Endothelial cell of umbilical vein (primary cell): ENCODE data around the gene SECTM1. TPM values are rescaled to one million over a fixed set of nuclear protein-coding genes. Genes with fewer than 3 reads are reported as not detected.

Experiments
- BruUV-seq: library from RNA; stranded (reverse); fragments of 400-500 nt; replicated peaks from 2 replicates; lab custom pipeline; 2021; lab: Mats Ljungman, UMichigan
- CTCF ChIA-PET: fragments of 300-600, 350-600 bp; sonication (Branson Sonifier 250); formaldehyde crosslinking; loops from one replicate; lab custom pipeline; 2021; ENCODE audit warnings: antibody characterized with exemption, inconsistent platforms; lab: Charles Lee
- POLR2A ChIA-PET: fragments of 300-600, 350-600 bp; sonication (Branson Sonifier 250); formaldehyde crosslinking; loops from one replicate; lab custom pipeline; 2021; ENCODE audit warnings: antibody characterized with exemption, inconsistent platforms; lab: Charles Lee
- DNase-seq: peaks from one replicate; pipeline ENCODE4 v3.0.0-alpha.2; 2011; ENCODE audit warnings: low read depth, low spot score
- FAIRE-seq: peaks from 2 replicates; lab custom pipeline; 2011; peaks lifted over from hg19 to GRCh38; lab: Jason Lieb, UNC
- H2AFZ ChIP-seq: 2 replicates; pipeline ENCODE4 v1.6.0; 2012; ENCODE audit warnings: low read depth, low read length, control low read depth, inconsistent platforms
- H3K27ac ChIP-seq: 2 replicates; pipeline ENCODE4 v1.5.1; 2011; ENCODE audit warnings: low read depth, mild to moderate bottlenecking, control low read depth, low read length, moderate library complexity; ENCODE audit not compliant: insufficient read depth
- H3K27me3 ChIP-seq, 2 experiments: 2 replicates each; pipeline versions ENCODE4 v1.6.0 to v1.6.1; 2011; ENCODE audit warnings: low read length in 2 of 2, mixed read lengths in 1 of 2; ENCODE audit not compliant: control insufficient read depth in 2 of 2, insufficient read depth in 2 of 2
- H3K36me3 ChIP-seq, 2 experiments: 2 replicates in 1 of 2; 3 replicates in 1 of 2; pipeline ENCODE4 v1.5.1; 2011; ENCODE audit warnings: low read length in 2 of 2, mild to moderate bottlenecking in 1 of 2, moderate library complexity in 1 of 2; ENCODE audit not compliant: control insufficient read depth in 2 of 2, insufficient read depth in 2 of 2; ENCODE audit errors: extremely low read depth in 1 of 2
- H3K4me1 ChIP-seq: 3 replicates; pipeline ENCODE4 v1.5.1; 2011; ENCODE audit warnings: mild to moderate bottlenecking, low read length; ENCODE audit not compliant: control insufficient read depth, insufficient read depth; ENCODE audit errors: extremely low read depth
- H3K4me2 ChIP-seq: 2 replicates; pipeline ENCODE4 v1.6.1; 2011; ENCODE audit warnings: low read length, control low read depth, mixed read lengths; ENCODE audit not compliant: insufficient read depth
- H3K4me3 ChIP-seq, 3 experiments: fragments of 200-600 bp in 1 of 3; sonication (generic), shearing (Covaris generic) in 1 of 3; replicated peaks in 1 of 3; 2 replicates each; pipeline ENCODE4 v1.5.1; 2011 to 2016; ENCODE audit warnings: control low read depth in 3 of 3, low read length in 3 of 3, mild to moderate bottlenecking in 2 of 3, inconsistent platforms in 1 of 3, low read depth in 1 of 3, moderate library complexity in 1 of 3; ENCODE audit not compliant: insufficient read depth in 1 of 3
- H3K79me2 ChIP-seq: 2 replicates; pipeline ENCODE4 v1.6.0; 2012; ENCODE audit warnings: low read length, inconsistent platforms; ENCODE audit not compliant: control insufficient read depth, insufficient read depth
- H3K9ac ChIP-seq: replicated peaks from 2 replicates; pipeline ENCODE3; 2011; ENCODE audit warnings: low read length, control low read depth; ENCODE audit not compliant: insufficient read depth; ENCODE audit errors: extremely low read depth
- H3K9me1 ChIP-seq: replicated peaks from 3 replicates; pipeline ENCODE4 v1.6.0; 2011; ENCODE audit warnings: mild to moderate bottlenecking, low read length; ENCODE audit not compliant: control insufficient read depth, insufficient read depth; ENCODE audit errors: extremely low read depth
- H3K9me3 ChIP-seq: replicated peaks from 2 replicates; pipeline ENCODE4 v1.5.1; 2012; ENCODE audit warnings: low read length, inconsistent platforms; ENCODE audit not compliant: control insufficient read depth, insufficient read depth
- H4K20me1 ChIP-seq: replicated peaks from 2 replicates; pipeline ENCODE3; 2011; ENCODE audit warnings: mild to moderate bottlenecking, low read length; ENCODE audit not compliant: control insufficient read depth, insufficient read depth; ENCODE audit errors: extremely low read depth
- EZH2 ChIP-seq: IDR thresholded peaks from 2 replicates; pipeline ENCODE4 v1.6.1; 2012; ENCODE audit warnings: borderline replicate concordance, low read depth, mild to moderate bottlenecking, moderate library complexity, low read length, inconsistent platforms; ENCODE audit not compliant: severe bottlenecking
- FOS ChIP-seq: IDR thresholded peaks from 2 replicates; pipeline ENCODE4 v1.6.1; 2011; ENCODE audit warnings: mild to moderate bottlenecking, low read length, moderate library complexity, borderline replicate concordance; ENCODE audit not compliant: insufficient read depth
- GATA2 ChIP-seq: IDR thresholded peaks from 2 replicates; pipeline ENCODE4 v1.7.0; 2011; ENCODE audit warnings: low read depth, mild to moderate bottlenecking, moderate library complexity, mixed read lengths, low read length; ENCODE audit not compliant: insufficient read length, insufficient read depth
- JUN ChIP-seq: IDR thresholded peaks from 2 replicates; pipeline ENCODE4 v1.6.1; 2011; ENCODE audit warnings: borderline replicate concordance, low read depth; ENCODE audit not compliant: insufficient read length, insufficient read depth
- MYC ChIP-seq: IDR thresholded peaks from one replicate; pipeline ENCODE4 v1.6.1; 2011; ENCODE audit warnings: mild to moderate bottlenecking, low read depth, low read length
- POLR2A ChIP-seq: IDR thresholded peaks from 2 replicates; pipeline ENCODE4 v1.6.1; 2012; ENCODE audit warnings: low read depth, mild to moderate bottlenecking, control low read depth, low read length
- POLR2AphosphoS5 ChIP-seq: IDR thresholded peaks from 2 replicates; pipeline ENCODE4 v1.6.1; 2012; ENCODE audit warnings: low read depth, mild to moderate bottlenecking, control low read depth, low read length, moderate library complexity; ENCODE audit not compliant: insufficient read depth
- dilution Hi-C: fragments of 300-500 bp; cut with MboI; formaldehyde crosslinking; loops from one replicate; pipeline ENCODE4 v1.15.0; 2019; ENCODE audit warnings: low sequenced_read_pairs; ENCODE audit not compliant: extremely low pct_ligation_motif_present
- intact Hi-C: fragments of 100-400 bp; cut with micrococcal nuclease; formaldehyde crosslinking; loops from one replicate; pipeline ENCODE4 v1.10.0; 2022
- polyA plus RNA-seq, 4 experiments: library from polyadenylated mRNA; depleted of rRNA in 3 of 4; stranded (reverse) in 3 of 4; unstranded in 1 of 4; fragments of >200 nt; gene quantifications; 2 replicates each; pipeline versions ENCODE4 v1.2.1 to v1.2.3, GENCODE V29; 2011 to 2012; ENCODE audit warnings: missing spikeins in 1 of 4
- total RNA-seq: library from RNA; stranded (reverse); gene quantifications from 2 replicates; pipeline ENCODE4 v1.2.3, GENCODE V29; 2021
- TF ChIP-seq, protein P1 (sequence below): IDR thresholded peaks from 2 replicates; pipeline ENCODE4 v1.6.1; 2011; ENCODE audit not compliant: insufficient read depth, insufficient read length
- TF ChIP-seq, protein P2 (sequence below), 2 donors: IDR thresholded peaks; 1 replicate in 1 of 2; 2 replicates in 1 of 2; pipeline ENCODE4 v1.5.1; 2011; ENCODE audit warnings: low read length in 2 of 2, mild to moderate bottlenecking in 2 of 2, moderate library complexity in 2 of 2, control low read depth in 1 of 2, inconsistent platforms in 1 of 2, low read depth in 1 of 2; ENCODE audit not compliant: insufficient read depth in 1 of 2; ENCODE audit errors: extremely low read depth in 1 of 2

The SECTM1 gene
- total and polyA plus RNA-seq, 2 donors (not counting 3 experiments of a cell fraction or from before 2014, with no cell fraction given), result 1.9 to 2.3 TPM

- intact Hi-C loops (loop anchor here (5.0 kb wide), 1 partner anchor 38 kb away; no protein-coding TSS in a partner anchor), dilution Hi-C loops (no loop called here)
- Histone ChIP-seq H3K79me2 (no peaks in the 10 kb centered on the region), H3K9ac (no peak overlapping the region), H3K9me1 (no peaks in the 10 kb centered on the region), H4K20me1 (no peaks in the 10 kb centered on the region), H3K4me1 (peaks cover 16% of the 10 kb centered on the region), H3K27ac (no peak overlapping the region), H3K4me2 (peak overlapping the region; percentile 84), H3K4me3 (peak overlapping the region; percentile 19 to 44 (median 32)), H3K9me3 (no peaks in the 10 kb centered on the region), H2AFZ (peak overlapping the region; percentile 88), H3K27me3 (peaks cover 0 to 2% of the 10 kb centered on the region in 2 experiments), H3K36me3 (no peaks in the 10 kb centered on the region)
- DNase-seq, result peak; percentile 49
- CTCF ChIA-PET, result interaction anchor here (1.4 to 1.7 kb wide), 2 partner anchors 10 to 229 kb away, joined by 3 to 5 read pairs; no protein-coding TSS in a partner anchor
- TF ChIP-seq POLR2AphosphoS5 (no peak), JUN (no peak), GATA2 (no peak), MYC (no peak), FOS (no peak), POLR2A (no peak), EZH2 (no peak)
- TF ChIP-seq, protein P1, sequence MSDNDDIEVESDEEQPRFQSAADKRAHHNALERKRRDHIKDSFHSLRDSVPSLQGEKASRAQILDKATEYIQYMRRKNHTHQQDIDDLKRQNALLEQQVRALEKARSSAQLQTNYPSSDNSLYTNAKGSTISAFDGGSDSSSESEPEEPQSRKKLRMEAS, result no peak
- TF ChIP-seq, protein P2, sequence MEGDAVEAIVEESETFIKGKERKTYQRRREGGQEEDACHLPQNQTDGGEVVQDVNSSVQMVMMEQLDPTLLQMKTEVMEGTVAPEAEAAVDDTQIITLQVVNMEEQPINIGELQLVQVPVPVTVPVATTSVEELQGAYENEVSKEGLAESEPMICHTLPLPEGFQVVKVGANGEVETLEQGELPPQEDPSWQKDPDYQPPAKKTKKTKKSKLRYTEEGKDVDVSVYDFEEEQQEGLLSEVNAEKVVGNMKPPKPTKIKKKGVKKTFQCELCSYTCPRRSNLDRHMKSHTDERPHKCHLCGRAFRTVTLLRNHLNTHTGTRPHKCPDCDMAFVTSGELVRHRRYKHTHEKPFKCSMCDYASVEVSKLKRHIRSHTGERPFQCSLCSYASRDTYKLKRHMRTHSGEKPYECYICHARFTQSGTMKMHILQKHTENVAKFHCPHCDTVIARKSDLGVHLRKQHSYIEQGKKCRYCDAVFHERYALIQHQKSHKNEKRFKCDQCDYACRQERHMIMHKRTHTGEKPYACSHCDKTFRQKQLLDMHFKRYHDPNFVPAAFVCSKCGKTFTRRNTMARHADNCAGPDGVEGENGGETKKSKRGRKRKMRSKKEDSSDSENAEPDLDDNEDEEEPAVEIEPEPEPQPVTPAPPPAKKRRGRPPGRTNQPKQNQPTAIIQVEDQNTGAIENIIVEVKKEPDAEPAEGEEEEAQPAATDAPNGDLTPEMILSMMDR (IDR thresholded peaks at IDR 0.05; ENCODE audit: extremely low read depth in 1 of 2, insufficient read depth in 1 of 2, low read depth in 1 of 2, low read length in 2 of 2), result no peak
- POLR2A ChIA-PET, result no interaction called here
- no TSS peak for BruUV-seq
- FAIRE-seq, result peak; percentile 56
These were observed 1.2 kb upstream of the SECTM1 start for GRCh38 chr17:82334622-82335394.
